Stimulated activated CD4-positive, alpha-beta T cell treated with anti-CD3 and anti-CD28 coated beads, Interleukin-12 subunit alpha, Interleukin-12 subunit beta, amount 100 ng/mL, for 4 hours (primary cell): Measurements from ENCODE around the gene SCMH1.

Experiments
- DNase-seq: peaks from one replicate; pipeline ENCODE4 v3.0.0-alpha.2; 2020

The SCMH1 gene

GRCh38 chr1:40987439-40988276 lies 254.4 kb downstream of the SCMH1 start:
- DNase-seq = no peak

GRCh38 chr1:40986956-40987355 lies 255.2 kb downstream of the SCMH1 start:
- DNase-seq = no peak

DNA sequence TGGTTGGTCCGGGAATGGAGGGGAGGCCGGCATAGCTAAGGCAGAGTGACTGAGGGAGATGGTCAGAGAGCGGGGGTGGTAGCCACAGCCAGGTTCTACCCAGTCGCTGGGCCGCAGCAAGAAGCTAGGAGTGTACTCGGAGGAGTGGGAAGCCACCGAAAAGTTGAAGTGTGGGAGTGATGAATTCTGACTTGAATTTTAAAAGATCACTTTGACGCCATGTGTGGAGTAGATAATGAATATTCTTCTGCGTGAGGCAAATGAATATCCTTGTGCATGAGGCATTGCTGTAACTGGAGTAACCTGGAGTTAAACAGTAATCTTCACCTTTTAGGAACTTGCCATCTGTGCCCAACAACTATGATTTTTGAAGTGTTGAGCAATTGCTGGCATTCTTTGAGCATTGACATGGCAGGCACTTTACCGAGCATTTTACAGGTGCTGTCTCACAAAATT lies 255.8 kb downstream of the SCMH1 start:
- DNase-seq = no peak

DNA sequence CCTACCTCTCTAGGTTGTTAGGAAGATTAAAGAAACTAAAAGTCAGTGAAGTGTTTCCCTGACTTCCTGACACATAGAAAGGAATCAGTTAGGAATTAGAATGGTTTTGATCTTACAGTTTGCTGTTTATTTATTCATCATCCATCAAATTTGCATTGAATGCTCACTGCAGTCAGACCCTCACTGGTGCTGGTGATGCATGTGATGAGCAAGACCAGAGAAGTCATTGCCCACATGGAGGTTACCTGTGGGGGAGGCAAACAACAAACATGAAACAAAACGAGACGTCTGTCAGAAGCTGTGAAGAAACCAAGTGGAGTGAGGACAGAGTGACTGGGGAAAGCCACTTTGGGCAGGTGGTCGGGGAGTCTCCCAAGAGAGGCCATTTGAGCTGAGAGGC lies 256.2 kb downstream of the SCMH1 start:
- DNase-seq = no peak

GRCh38 chr1:40985161-40985560 lies 256.9 kb downstream of the SCMH1 start:
- no peak for DNase-seq

GRCh38 chr1:40984531-40984930 lies 257.6 kb downstream of the SCMH1 start:
- DNase-seq = no peak

DNA sequence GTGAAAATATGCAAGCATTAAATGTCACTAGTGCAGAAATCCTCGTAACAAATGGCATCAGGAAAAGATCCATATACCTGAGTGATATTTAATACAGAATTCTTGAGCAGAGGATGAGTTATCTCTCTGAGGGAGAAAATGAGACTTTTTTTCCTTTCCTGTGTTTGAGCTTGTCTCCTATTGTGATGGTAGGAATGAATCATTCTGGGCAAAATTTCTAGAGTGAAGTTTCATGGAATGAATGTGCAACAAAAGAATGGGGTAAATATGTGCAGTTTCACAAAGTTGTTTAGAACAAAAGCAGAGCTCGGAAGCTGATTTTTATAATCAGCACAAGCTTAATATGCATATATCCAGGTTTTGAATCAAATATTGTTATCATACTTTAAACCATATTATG lies 258.0 kb downstream of the SCMH1 start:
- no peak for DNase-seq

DNA sequence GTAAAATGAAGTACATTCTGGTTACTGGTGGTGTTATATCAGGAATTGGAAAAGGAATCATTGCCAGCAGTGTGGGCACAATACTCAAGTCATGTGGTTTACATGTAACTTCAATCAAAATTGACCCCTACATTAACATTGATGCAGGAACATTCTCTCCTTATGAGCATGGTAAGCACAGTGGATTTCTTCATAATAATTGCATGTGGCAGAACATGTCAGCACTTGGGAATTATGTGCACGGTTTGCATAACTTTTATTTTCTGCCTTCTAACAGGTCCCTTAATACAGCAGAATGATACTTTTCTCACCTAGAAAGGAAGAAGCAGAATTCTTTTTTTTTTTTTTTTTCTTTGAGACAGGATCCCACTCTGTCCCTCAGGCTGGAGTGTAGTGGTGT lies 258.8 kb downstream of the SCMH1 start:
- no peak for DNase-seq

DNA sequence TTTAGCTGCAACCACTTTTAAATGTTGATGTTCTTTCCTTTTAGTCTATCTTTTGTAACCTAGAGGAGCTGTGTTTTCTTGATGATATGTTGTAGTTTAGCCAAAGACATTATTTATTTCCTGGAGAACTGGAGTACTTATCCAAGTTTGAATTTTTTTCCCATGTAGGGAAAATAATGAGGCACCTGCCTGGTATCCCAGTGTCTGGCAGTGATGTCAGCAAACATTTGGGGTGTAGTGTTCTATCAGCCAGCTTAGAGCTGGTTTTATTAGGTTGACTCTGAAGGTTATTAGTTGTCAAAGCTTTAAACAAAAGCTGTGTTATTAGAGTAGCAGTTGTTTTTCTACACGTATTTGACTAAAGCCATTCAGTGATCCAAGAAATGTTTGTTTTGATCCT lies 259.4 kb downstream of the SCMH1 start:
- no peak for DNase-seq

GRCh38 chr1:40981691-40982448 lies 260.2 kb downstream of the SCMH1 start:
- DNase-seq = no peak

- peak; percentile 40 for DNase-seq
Measured at GRCh38 chr1:40980453-40981121, 261.5 kb downstream of the SCMH1 start.

DNA sequence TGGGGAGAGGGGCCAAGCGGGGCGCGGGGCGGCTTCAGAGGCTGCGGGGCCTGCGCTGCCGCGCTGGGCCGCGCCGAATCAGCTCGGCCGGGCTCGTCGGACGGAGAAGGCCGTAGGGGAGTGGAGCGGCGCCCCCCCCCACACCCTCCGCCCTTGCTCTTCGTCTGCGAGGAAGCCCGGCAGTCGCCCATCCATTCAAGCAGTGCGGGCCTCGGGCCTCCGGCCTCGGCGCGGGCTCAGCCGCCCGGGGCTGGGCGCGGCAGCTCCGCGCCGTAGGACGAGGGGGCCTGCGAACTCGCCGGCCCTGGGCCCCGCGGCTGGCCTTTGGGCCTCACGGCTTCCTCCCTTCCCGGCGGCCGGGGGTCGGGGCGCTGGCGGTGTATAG lies 262.0 kb downstream of the SCMH1 start:
- DNase-seq = no peak

GRCh38 chr1:40979241-40980067 lies 262.7 kb downstream of the SCMH1 start, which contains the start of gene CTPS1:
CTPS1 (plus strand) TSS chr1:40979696; CDS start chr1:40983291, 3,595 bp downstream.
- peak; percentile 97 for DNase-seq

- no peak for DNase-seq
Measured at GRCh38 chr1:40978886-40979240, 263.2 kb downstream of the SCMH1 start.

DNA sequence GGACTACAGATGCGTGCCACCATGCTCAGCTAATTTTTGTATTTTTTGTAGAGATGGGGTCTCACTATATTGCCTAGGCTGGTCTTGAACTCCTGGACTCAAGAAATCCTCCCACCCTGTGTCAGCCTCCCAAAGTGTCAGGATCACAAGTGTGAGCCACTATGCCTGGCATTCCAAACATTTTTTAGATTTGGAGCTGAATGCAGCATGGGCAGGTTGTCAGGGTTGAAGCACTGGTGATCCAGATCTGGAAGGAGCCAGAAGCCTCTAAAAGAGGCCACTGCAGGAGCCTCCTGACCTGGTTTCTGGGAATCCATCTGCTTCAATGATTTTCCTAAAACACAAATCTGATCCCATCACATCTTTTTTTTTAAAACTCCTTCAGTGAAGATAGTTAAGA lies 264.4 kb downstream of the SCMH1 start:
- no peak for DNase-seq
